Breast epithelium (tissue), 3 donors: ENCODE measurements around the gene SF1.

Source experiments
- POLR2A ChIP-seq: fragments of 450-650 bp; IDR thresholded peaks from one replicate; pipeline ENCODE4 v1.6.1; 2016; ENCODE audit warnings: antibody characterized with exemption, mild to moderate bottlenecking, moderate library complexity
- POLR2AphosphoS5 ChIP-seq, 3 donors: sonication (generic); formaldehyde crosslinking; IDR thresholded peaks; one replicate each; pipeline ENCODE4 v1.6.1; 2017; ENCODE audit warnings: antibody characterized with exemption in 3 of 3
- TF ChIP-seq, protein P1 (sequence below), 3 donors: fragments of 450-650 bp; IDR thresholded peaks; one replicate each; pipeline ENCODE4 v1.5.1; 2016 to 2017; ENCODE audit warnings: antibody characterized with exemption in 3 of 3, mild to moderate bottlenecking in 3 of 3, moderate library complexity in 3 of 3

DNA sequence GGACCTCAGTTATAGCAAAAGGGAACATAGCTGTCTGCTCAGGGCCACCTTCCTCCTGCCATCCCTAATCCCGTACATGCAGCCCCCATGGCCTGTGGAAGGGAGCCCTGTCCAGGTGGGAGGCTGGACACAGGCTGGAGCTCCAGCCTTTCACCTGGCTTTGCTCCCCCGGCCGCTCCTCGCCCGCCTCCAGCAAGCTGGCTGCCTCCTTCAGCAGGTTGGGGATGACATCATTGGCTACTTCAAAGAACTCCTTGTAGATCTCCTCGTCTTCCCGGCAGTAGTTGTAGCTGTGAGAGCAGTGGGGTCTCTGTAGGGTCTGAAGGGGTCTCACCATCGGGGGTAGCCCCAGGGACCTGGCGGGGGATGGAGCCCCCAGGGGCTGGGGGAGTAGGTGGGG, 27.1 kb upstream of the SF1 start:
- TF ChIP-seq, protein P1, sequence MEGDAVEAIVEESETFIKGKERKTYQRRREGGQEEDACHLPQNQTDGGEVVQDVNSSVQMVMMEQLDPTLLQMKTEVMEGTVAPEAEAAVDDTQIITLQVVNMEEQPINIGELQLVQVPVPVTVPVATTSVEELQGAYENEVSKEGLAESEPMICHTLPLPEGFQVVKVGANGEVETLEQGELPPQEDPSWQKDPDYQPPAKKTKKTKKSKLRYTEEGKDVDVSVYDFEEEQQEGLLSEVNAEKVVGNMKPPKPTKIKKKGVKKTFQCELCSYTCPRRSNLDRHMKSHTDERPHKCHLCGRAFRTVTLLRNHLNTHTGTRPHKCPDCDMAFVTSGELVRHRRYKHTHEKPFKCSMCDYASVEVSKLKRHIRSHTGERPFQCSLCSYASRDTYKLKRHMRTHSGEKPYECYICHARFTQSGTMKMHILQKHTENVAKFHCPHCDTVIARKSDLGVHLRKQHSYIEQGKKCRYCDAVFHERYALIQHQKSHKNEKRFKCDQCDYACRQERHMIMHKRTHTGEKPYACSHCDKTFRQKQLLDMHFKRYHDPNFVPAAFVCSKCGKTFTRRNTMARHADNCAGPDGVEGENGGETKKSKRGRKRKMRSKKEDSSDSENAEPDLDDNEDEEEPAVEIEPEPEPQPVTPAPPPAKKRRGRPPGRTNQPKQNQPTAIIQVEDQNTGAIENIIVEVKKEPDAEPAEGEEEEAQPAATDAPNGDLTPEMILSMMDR (IDR thresholded peaks at IDR 0.05) = no peak
- TF ChIP-seq POLR2AphosphoS5 (IDR thresholded peaks at IDR 0.05) (no peak), POLR2A (no peak)
